Measurements from ENCODE around the gene NFIX. TPM values are rescaled to one million over a fixed set of nuclear protein-coding genes. Genes with fewer than 3 reads are reported as not detected.

The NFIX gene
- total RNA-seq, 1 donor, result 114 TPM

DNA sequence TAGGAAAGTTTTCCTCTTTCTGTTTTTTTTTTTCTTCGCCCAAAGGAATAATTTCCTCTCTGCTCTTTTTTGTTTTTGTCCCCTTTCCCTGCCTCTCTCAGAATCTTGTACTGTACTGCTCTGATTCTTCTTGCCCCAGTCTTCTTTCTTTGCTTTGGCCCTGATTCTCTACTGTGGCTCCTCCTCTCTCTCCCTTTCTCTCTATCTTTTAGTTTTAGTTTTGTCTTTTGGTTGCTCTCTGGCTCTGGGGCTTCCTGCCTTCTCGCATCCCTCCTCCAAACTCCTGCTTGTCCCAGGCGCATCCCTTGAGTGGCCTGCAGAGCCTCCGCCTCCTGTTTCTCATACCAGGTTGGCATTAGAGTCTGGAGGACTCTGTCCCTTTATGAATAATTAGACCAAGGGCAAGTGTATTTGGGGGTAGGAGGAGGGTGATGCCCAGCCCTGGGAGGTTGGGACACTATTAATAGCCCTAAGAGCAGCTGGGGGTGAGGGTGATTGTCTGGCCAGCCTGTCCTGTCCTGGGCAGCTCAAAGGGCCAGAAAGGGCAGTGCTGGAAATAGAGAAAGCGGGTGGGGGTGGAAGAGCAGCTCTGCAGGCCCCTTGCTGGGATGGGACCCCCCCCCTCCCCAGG is 68.3 kb downstream of the NFIX start:
- peak overlapping the region; percentile 37 for H3K4me2 ChIP-seq (ENCODE audit: insufficient read depth, low read length)
- peak overlapping the region; percentile 10 for H3K27ac ChIP-seq (ENCODE audit: low read depth, low read length)
- H3K9me3 ChIP-seq (ENCODE audit: low read depth, low read length), result no peaks in the 10 kb centered on the region
- no peak overlapping the region for H2AFZ ChIP-seq (ENCODE audit: low read length)
- no peaks in the 10 kb centered on the region for H3K27me3 ChIP-seq (ENCODE audit: insufficient read depth, low read length)
- no peak overlapping the region for H3K4me3 ChIP-seq (ENCODE audit: insufficient read depth, low read length)
- peak; percentile 92 for DNase-seq (ENCODE audit: insufficient read length, low spot score, missing footprints)
- H3K79me2 ChIP-seq (ENCODE audit: insufficient read depth, low read length), result peaks cover 95% of the 10 kb centered on the region
- H4K20me1 ChIP-seq (ENCODE audit: insufficient read depth, low read length), result peaks cover 50% of the 10 kb centered on the region
- TF ChIP-seq, protein P1, sequence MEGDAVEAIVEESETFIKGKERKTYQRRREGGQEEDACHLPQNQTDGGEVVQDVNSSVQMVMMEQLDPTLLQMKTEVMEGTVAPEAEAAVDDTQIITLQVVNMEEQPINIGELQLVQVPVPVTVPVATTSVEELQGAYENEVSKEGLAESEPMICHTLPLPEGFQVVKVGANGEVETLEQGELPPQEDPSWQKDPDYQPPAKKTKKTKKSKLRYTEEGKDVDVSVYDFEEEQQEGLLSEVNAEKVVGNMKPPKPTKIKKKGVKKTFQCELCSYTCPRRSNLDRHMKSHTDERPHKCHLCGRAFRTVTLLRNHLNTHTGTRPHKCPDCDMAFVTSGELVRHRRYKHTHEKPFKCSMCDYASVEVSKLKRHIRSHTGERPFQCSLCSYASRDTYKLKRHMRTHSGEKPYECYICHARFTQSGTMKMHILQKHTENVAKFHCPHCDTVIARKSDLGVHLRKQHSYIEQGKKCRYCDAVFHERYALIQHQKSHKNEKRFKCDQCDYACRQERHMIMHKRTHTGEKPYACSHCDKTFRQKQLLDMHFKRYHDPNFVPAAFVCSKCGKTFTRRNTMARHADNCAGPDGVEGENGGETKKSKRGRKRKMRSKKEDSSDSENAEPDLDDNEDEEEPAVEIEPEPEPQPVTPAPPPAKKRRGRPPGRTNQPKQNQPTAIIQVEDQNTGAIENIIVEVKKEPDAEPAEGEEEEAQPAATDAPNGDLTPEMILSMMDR (IDR thresholded peaks at IDR 0.05; ENCODE audit: extremely low read depth, low read depth, low read length), result no peak
- peaks cover 3% of the 10 kb centered on the region for H3K36me3 ChIP-seq (ENCODE audit: insufficient read depth, low read length)
- peaks cover 42% of the 10 kb centered on the region for H3K4me1 ChIP-seq (ENCODE audit: insufficient read depth, low read length)

DNA sequence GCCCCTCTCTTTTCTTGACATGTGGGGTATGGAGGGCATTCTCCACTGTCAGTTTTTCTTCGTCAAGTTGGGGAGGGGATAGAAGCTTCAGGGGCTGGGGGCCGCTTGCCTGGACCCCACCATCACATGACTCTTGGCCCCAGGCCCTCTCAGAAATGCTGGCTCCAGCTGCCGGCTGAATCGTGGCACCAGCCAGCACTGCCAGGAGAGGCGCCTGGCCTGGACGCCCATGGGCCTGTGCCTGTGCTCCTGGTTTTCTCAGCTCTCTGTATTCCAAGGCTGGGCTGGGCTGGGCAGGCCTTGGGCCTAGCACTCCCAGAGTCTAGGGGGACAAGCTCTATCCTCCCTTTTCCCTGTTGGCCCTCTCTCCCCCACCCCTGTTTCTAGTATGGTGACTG is 68.8 kb downstream of the NFIX start:
- H3K4me2 ChIP-seq (ENCODE audit: insufficient read depth, low read length), result no peak overlapping the region

DNA sequence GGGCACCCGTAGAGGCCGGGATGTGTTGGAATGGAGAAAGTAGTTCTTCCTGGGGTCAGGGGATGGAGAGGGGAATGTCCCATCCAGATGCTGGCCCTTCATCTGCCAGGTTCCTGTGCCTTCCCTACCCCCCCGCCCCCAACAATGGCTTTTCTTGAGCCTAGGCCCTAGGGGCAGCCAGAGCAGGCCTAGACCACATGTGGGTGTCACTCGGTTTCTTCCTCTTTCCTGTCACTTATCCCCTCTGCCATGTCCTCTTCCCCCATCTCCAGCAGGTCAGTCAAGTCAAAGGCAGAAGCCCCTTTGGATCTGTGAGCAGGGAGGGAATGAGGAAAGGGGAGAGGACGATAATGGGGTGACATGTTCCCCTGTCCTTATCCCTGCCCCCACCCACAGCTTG is 71.0 kb downstream of the NFIX start:
- H2AFZ ChIP-seq (ENCODE audit: low read length), result no peak overlapping the region
- H3K79me2 ChIP-seq (ENCODE audit: insufficient read depth, low read length), result peaks cover 97% of the 10 kb centered on the region
- no peak overlapping the region for H3K4me3 ChIP-seq (ENCODE audit: insufficient read depth, low read length)
- H4K20me1 ChIP-seq (ENCODE audit: insufficient read depth, low read length), result peaks cover 63% of the 10 kb centered on the region
- H3K4me2 ChIP-seq (ENCODE audit: insufficient read depth, low read length), result no peak overlapping the region
- TF ChIP-seq, protein P1 (IDR thresholded peaks at IDR 0.05; ENCODE audit: extremely low read depth, low read depth, low read length), result no peak
- peaks cover 3% of the 10 kb centered on the region for H3K36me3 ChIP-seq (ENCODE audit: insufficient read depth, low read length)
- no peak overlapping the region for H3K27ac ChIP-seq (ENCODE audit: low read depth, low read length)
- no peaks in the 10 kb centered on the region for H3K9me3 ChIP-seq (ENCODE audit: low read depth, low read length)
- peaks cover 20% of the 10 kb centered on the region for H3K4me1 ChIP-seq (ENCODE audit: insufficient read depth, low read length)
- no peak for DNase-seq (ENCODE audit: insufficient read length, low spot score, missing footprints)
- H3K27me3 ChIP-seq (ENCODE audit: insufficient read depth, low read length), result no peaks in the 10 kb centered on the region

More for the DNA sequence above, 68.8 kb downstream of the NFIX start:
- no peaks in the 10 kb centered on the region for H3K27me3 ChIP-seq (ENCODE audit: insufficient read depth, low read length)
- peak overlapping the region; percentile 4 for H3K27ac ChIP-seq (ENCODE audit: low read depth, low read length)
- peaks cover 95% of the 10 kb centered on the region for H3K79me2 ChIP-seq (ENCODE audit: insufficient read depth, low read length)
- no peak overlapping the region for H3K4me3 ChIP-seq (ENCODE audit: insufficient read depth, low read length)
- H2AFZ ChIP-seq (ENCODE audit: low read length), result no peak overlapping the region
- peaks cover 55% of the 10 kb centered on the region for H4K20me1 ChIP-seq (ENCODE audit: insufficient read depth, low read length)
- TF ChIP-seq, protein P1 (IDR thresholded peaks at IDR 0.05; ENCODE audit: extremely low read depth, low read depth, low read length), result no peak
- H3K4me1 ChIP-seq (ENCODE audit: insufficient read depth, low read length), result peaks cover 39% of the 10 kb centered on the region
- peaks cover 3% of the 10 kb centered on the region for H3K36me3 ChIP-seq (ENCODE audit: insufficient read depth, low read length)
- no peaks in the 10 kb centered on the region for H3K9me3 ChIP-seq (ENCODE audit: low read depth, low read length)
- no peak for DNase-seq (ENCODE audit: insufficient read length, low spot score, missing footprints)

DNA sequence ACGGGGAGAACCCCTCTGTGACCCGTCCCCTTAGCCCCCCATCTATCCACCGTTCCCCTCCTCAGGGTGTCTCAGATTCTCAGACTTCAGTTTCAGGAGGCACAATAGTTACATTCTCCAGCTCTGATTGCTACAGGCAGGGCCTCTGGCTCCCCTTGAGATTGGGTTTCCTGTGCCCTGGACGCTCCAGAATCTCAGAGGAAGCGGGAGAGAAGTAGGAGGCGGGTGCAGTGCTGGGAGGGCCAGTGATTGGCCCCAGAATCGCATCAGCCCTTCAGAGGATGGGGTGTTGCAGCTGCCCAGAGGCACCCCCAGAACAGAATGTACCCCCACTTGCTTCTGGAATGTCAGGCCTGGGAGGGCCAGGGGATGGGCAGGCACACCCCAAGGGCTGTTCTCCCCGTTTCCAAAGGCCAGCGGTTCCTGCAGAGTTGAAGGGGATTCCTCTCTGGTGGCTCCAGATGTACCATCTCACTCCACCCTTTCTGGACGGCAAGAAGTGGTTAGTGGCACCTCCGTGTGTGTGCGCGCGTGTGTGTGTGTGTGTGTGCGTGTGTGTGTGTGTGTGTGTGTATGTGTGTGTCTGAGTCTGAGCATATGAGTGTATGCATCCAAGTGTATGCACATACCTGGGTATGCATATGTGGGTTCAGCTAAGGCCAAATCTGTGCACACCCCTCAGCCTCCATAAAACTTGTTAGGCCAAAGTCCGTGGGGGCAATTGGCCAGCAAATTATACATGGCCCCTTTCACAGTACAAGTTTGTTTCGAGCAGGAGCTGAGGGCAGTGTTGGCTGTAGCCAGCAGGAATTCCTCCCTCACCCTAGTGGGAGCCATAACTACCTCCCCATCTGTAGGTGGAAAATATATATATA is 71.9 kb downstream of the NFIX start:
- H3K9me3 ChIP-seq (ENCODE audit: low read depth, low read length), result no peaks in the 10 kb centered on the region
- H3K4me3 ChIP-seq (ENCODE audit: insufficient read depth, low read length), result no peak overlapping the region
- H3K4me1 ChIP-seq (ENCODE audit: insufficient read depth, low read length), result peaks cover 12% of the 10 kb centered on the region
- H4K20me1 ChIP-seq (ENCODE audit: insufficient read depth, low read length), result peaks cover 61% of the 10 kb centered on the region
- H3K4me2 ChIP-seq (ENCODE audit: insufficient read depth, low read length), result no peak overlapping the region
- H3K79me2 ChIP-seq (ENCODE audit: insufficient read depth, low read length), result peaks cover 97% of the 10 kb centered on the region
- no peak overlapping the region for H3K27ac ChIP-seq (ENCODE audit: low read depth, low read length)
- TF ChIP-seq, protein P1 (IDR thresholded peaks at IDR 0.05; ENCODE audit: extremely low read depth, low read depth, low read length), result no peak
- no peak overlapping the region for H2AFZ ChIP-seq (ENCODE audit: low read length)
- DNase-seq (ENCODE audit: insufficient read length, low spot score, missing footprints), result no peak
- H3K36me3 ChIP-seq (ENCODE audit: insufficient read depth, low read length), result peaks cover 3% of the 10 kb centered on the region
- H3K27me3 ChIP-seq (ENCODE audit: insufficient read depth, low read length), result no peaks in the 10 kb centered on the region
